ENCODE measurements around the gene ZBTB16.
A peak's percentile ranks its signal among the peaks of the same experiment; 100 is the strongest.

Gene ZBTB16

DNA sequence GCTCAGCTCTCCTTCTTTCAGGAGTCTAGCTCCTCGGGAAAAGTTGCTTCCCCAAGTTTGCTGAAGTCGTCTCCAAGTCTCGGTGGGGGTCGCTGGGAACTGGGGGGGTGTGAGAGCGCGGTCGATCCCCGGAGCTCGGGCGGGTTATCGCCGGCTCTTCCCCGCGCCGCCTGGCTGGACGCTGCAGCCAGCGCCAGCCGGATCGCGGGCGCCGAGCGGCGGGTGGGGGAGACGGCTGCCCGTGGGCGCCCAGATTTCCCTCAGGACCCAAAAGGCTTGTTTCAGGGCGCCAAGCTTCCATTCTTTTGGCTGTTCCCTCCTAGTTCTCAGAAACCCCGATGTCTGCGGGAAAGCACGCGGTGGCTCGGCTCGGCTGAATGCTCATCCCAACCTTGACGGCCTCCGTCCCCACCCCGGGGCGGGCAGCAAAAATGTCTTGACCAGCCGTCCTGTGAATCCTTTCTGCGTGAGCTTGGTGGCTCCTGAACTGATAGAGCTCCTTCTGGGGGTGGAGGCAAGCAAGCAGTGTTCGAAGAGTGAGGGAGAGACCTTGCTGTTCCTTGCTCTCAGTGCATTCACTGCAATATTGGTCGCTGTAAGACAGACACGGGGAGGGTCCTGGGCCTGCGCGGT lies 1.7 kb downstream of the ZBTB16 start:
- peak overlapping the region; percentile 56 for H2AFZ ChIP-seq
- H3K4me3 ChIP-seq (ENCODE audit: low read depth, low read length), result peak overlapping the region; percentile 72
- H3K27me3 ChIP-seq (ENCODE audit: control insufficient read depth, insufficient read depth, low read length), result no peaks in the 10 kb centered on the region
- H3K27ac ChIP-seq, result peak overlapping the region; percentile 98
- H3K9ac ChIP-seq, result peak overlapping the region; percentile 94
- no peaks in the 10 kb centered on the region for H3K36me3 ChIP-seq (ENCODE audit: control insufficient read depth, insufficient read depth, low read length)
- H3K79me2 ChIP-seq, result peaks cover 38% of the 10 kb centered on the region
- TF ChIP-seq, protein P1, sequence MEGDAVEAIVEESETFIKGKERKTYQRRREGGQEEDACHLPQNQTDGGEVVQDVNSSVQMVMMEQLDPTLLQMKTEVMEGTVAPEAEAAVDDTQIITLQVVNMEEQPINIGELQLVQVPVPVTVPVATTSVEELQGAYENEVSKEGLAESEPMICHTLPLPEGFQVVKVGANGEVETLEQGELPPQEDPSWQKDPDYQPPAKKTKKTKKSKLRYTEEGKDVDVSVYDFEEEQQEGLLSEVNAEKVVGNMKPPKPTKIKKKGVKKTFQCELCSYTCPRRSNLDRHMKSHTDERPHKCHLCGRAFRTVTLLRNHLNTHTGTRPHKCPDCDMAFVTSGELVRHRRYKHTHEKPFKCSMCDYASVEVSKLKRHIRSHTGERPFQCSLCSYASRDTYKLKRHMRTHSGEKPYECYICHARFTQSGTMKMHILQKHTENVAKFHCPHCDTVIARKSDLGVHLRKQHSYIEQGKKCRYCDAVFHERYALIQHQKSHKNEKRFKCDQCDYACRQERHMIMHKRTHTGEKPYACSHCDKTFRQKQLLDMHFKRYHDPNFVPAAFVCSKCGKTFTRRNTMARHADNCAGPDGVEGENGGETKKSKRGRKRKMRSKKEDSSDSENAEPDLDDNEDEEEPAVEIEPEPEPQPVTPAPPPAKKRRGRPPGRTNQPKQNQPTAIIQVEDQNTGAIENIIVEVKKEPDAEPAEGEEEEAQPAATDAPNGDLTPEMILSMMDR (IDR thresholded peaks at IDR 0.05), result no peak
- H3K4me2 ChIP-seq (ENCODE audit: low read length), result peak overlapping the region; percentile 45
- no peaks in the 10 kb centered on the region for H3K9me3 ChIP-seq (ENCODE audit: control insufficient read depth, low read length)
- no peaks in the 10 kb centered on the region for H3K4me1 ChIP-seq

DNA sequence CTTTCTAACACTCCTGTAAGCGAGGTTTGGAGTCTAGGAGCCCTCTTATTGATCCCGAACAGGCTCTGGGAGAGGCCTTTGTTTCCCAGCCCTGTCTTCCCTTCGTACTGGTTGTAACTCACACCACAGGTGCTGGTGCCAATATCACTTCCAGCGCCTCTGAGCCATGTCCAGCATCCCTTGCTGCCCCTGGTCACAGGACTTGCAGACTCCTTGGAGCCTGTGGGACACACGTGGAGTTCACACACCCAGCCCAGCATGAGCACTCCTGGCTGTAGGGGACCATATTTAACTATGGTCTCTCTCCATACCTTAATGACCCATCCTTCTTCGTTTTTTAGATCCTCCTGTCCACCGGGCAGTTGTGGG lies 2.2 kb downstream of the ZBTB16 start:
- Histone ChIP-seq H3K27ac (peak overlapping the region; percentile 98), H3K4me3 (ENCODE audit: low read depth, low read length) (peak overlapping the region; percentile 72), H3K4me1 (no peaks in the 10 kb centered on the region), H3K27me3 (ENCODE audit: control insufficient read depth, insufficient read depth, low read length) (no peaks in the 10 kb centered on the region), H3K79me2 (peaks cover 41% of the 10 kb centered on the region), H3K4me2 (ENCODE audit: low read length) (peak overlapping the region; percentile 45), H3K9ac (no peak overlapping the region), H3K9me3 (ENCODE audit: control insufficient read depth, low read length) (no peaks in the 10 kb centered on the region), H3K36me3 (ENCODE audit: control insufficient read depth, insufficient read depth, low read length) (no peaks in the 10 kb centered on the region), H2AFZ (no peak overlapping the region)
- TF ChIP-seq, protein P1 (IDR thresholded peaks at IDR 0.05), result no peak

DNA sequence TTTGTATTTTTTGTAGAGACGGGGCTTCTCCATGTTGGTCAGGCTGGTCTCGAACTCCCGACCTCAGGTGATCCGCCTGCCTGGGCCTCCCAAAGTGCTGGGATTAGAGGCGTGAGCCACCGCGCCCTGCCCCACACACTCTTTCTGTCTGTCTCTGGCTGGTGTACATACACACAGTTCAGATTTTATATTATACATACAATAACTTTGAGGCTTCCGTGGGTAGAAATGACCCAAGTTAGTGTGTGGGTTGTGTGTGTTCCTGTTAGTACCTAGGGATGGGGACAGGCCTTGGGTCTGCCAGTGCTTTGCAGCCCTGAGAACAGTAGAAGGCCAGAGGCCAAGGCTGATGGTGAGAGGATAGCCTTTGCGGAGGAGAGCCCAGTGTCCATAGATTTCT lies 2.8 kb downstream of the ZBTB16 start:
- no peaks in the 10 kb centered on the region for H3K36me3 ChIP-seq (ENCODE audit: control insufficient read depth, insufficient read depth, low read length)
- H3K4me3 ChIP-seq (ENCODE audit: low read depth, low read length), result no peak overlapping the region
- H3K4me2 ChIP-seq (ENCODE audit: low read length), result no peak overlapping the region
- no peak overlapping the region for H2AFZ ChIP-seq
- TF ChIP-seq, protein P1 (IDR thresholded peaks at IDR 0.05), result no peak
- H3K9me3 ChIP-seq (ENCODE audit: control insufficient read depth, low read length), result no peaks in the 10 kb centered on the region
- H3K27ac ChIP-seq, result no peak overlapping the region
- no peak overlapping the region for H3K9ac ChIP-seq
- peaks cover 48% of the 10 kb centered on the region for H3K79me2 ChIP-seq
- H3K4me1 ChIP-seq, result no peaks in the 10 kb centered on the region
- H3K27me3 ChIP-seq (ENCODE audit: control insufficient read depth, insufficient read depth, low read length), result no peaks in the 10 kb centered on the region

DNA sequence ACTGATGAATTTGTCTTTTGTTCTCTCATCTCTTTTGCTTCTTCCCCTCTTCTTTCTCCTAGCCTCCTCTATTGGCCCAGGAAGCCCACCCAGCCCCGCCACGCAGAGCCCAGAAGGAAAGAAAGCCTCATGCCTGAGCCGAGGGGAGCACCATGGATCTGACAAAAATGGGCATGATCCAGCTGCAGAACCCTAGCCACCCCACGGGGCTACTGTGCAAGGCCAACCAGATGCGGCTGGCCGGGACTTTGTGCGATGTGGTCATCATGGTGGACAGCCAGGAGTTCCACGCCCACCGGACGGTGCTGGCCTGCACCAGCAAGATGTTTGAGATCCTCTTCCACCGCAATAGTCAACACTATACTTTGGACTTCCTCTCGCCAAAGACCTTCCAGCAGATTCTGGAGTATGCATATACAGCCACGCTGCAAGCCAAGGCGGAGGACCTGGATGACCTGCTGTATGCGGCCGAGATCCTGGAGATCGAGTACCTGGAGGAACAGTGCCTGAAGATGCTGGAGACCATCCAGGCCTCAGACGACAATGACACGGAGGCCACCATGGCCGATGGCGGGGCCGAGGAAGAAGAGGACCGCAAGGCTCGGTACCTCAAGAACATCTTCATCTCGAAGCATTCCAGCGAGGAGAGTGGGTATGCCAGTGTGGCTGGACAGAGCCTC lies 3.8 kb downstream of the ZBTB16 start:
- peaks cover 54% of the 10 kb centered on the region for H3K79me2 ChIP-seq
- H3K27ac ChIP-seq, result no peak overlapping the region
- H3K9ac ChIP-seq, result no peak overlapping the region
- no peak overlapping the region for H2AFZ ChIP-seq
- H3K9me3 ChIP-seq (ENCODE audit: control insufficient read depth, low read length), result no peaks in the 10 kb centered on the region
- H3K4me2 ChIP-seq (ENCODE audit: low read length), result no peak overlapping the region
- no peaks in the 10 kb centered on the region for H3K4me1 ChIP-seq
- H3K27me3 ChIP-seq (ENCODE audit: control insufficient read depth, insufficient read depth, low read length), result no peaks in the 10 kb centered on the region
- H3K4me3 ChIP-seq (ENCODE audit: low read depth, low read length), result no peak overlapping the region
- no peaks in the 10 kb centered on the region for H3K36me3 ChIP-seq (ENCODE audit: control insufficient read depth, insufficient read depth, low read length)
- TF ChIP-seq, protein P1 (IDR thresholded peaks at IDR 0.05), result no peak

DNA sequence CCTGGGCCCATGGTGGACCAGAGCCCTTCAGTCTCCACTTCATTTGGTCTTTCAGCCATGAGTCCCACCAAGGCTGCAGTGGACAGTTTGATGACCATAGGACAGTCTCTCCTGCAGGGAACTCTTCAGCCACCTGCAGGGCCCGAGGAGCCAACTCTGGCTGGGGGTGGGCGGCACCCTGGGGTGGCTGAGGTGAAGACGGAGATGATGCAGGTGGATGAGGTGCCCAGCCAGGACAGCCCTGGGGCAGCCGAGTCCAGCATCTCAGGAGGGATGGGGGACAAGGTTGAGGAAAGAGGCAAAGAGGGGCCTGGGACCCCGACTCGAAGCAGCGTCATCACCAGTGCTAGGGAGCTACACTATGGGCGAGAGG lies 4.3 kb downstream of the ZBTB16 start:
- Histone ChIP-seq H3K9me3 (ENCODE audit: control insufficient read depth, low read length) (no peaks in the 10 kb centered on the region), H3K27me3 (ENCODE audit: control insufficient read depth, insufficient read depth, low read length) (no peaks in the 10 kb centered on the region), H3K36me3 (ENCODE audit: control insufficient read depth, insufficient read depth, low read length) (no peaks in the 10 kb centered on the region), H3K4me2 (ENCODE audit: low read length) (no peak overlapping the region), H2AFZ (no peak overlapping the region), H3K27ac (no peak overlapping the region), H3K79me2 (peaks cover 59% of the 10 kb centered on the region), H3K4me3 (ENCODE audit: low read depth, low read length) (no peak overlapping the region), H3K9ac (no peak overlapping the region), H3K4me1 (no peaks in the 10 kb centered on the region)
- TF ChIP-seq, protein P1 (IDR thresholded peaks at IDR 0.05), result no peak

Data from parathyroid adenoma (tissue), 2 donors.